Inflammatory macrophage (primary cell): ENCODE measurements around the gene DCAF7.

Experiments
- DNase-seq, 2 donors: peaks; one replicate each; pipeline ENCODE4 v3.0.0-alpha.2; 2020 to 2022

Gene DCAF7

DNA sequence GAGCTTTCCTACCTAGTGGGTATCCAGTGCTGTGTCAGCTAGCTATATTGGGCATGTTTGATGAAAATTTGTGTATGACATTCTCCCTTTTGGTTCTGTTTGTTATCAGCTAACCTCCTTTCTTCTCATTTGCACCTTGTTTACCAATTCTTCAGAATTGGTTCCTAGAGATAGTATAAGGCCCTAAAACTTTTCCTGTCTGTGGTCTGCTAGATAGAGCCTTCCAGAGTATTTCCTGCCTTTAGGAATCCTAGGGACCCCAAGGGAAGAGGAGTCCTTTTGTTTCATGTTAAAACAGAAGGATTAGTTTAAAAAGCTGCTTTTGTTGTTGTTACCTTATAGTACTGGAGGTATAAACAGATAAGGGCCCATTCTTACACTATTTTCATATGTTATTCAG lies 83.5 kb downstream of the DCAF7 start:
- DNase-seq: no peak

DNA sequence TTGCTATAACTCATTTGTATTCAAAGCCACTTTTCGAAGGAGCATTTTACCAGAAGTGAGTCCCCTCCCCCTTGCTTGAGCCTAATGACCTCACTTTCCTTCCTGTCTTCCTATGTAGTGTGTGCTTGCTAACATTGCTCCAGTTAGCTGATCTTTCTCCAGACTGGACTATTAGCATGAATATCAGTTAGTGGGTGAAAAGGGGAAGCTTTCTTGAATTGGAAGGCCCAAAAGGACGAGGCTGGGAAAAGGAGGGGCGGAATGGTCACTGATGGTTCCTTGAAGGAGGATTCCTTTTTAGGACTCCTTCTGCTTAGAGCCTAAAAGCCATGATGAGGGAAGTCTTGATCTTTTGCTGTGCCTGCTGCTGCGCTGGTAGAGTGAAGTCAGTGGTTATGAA lies 83.9 kb downstream of the DCAF7 start:
- DNase-seq: peak; percentile 84 to 85

DNA sequence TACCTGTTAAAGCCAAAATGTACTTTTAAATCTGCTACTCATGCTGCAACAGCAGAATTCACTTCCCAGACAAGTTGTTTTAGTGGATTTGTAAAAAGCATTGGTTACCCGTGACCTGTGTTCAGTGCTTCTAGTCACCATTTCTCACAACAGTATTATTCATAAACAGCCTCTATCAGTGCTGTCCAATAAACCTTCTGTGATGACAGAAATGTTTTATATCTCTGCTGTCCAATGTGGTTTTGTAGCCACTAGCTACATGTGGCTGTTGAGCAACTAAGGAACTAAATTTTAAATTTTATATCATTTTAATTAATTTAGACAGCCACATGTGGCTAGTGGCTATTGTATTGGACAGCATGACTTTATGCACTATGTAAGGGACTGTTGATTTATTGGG lies 84.5 kb downstream of the DCAF7 start:
- no peak for DNase-seq

DNA sequence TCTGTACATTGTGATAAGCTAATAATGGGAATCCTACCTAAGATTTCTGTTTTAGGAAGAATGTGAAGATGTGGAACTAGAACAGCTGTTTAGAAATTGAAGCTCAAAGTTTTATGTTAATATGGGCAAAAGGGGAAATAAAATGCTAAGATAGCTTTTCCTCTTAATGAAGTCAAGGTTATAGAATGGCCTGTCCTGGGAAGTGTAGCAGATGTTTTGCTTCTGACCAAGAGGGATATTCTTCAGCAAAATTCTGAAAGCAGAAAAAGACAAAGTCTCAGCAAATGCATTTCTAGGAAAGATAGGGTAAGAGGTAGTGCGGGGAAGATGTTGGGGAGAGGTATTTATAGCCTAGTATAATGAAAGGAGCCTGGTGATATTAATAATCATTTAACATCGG lies 85.0 kb downstream of the DCAF7 start:
- peak in 1 of 2 donors; percentile 46 for DNase-seq

DNA sequence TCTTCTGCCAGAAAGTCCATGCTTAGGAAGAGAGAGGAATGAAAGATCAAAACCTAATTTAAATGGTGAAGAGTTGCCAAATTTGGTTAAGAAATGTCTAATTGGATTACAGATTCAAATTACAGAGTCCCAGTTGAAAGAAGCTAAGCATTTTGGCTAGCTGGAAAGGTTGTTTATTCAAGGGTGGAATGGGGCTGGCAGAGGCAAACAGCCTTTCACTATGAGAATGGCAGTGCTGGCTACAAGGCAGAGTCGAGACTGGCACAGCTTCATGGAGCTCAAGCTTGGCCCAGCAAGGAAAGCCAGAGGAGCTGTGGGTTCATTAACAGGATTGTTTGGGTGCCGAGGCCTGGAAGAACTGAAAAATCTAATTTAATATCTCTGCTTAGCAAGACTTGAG lies 85.5 kb downstream of the DCAF7 start:
- no peak for DNase-seq

DNA sequence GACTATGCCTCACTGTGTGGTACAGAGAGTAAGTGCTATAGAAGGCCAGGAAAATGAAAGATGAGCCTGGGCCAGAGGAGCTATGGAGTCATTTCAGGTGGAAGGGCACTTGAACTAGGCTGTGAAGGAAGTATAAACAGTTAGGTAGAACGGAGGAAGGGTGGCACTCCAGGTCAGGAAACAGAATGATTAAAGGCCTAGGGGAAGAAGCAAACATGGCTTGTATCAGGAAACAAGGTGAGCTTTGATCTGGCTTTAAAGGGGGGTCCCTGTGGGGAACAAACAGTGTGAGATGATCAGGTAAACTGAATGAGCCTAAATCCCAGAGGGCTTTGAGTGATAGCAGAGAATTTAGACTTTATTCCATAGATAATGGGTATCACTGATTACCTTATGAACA lies 88.8 kb downstream of the DCAF7 start:
- no peak for DNase-seq

DNA sequence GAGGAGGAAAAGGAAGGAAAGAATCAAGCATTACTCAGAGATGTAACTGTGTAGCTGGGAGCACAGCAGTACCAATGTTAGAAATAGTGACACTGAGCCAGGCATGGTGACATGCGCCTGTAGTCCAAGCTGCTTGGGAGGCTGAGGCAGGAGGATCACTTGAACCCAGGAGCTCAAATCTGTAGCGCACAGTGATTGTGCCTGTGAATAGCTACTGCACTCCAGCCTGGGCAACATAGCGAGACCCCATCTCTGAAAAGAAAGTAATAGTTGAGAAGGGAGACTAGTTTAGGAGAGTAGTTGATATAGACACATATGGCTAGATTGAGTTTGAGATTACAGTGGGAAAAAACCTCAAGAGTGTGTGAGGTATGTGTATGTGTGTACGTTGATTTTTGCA lies 89.8 kb downstream of the DCAF7 start:
- DNase-seq: no peak

DNA sequence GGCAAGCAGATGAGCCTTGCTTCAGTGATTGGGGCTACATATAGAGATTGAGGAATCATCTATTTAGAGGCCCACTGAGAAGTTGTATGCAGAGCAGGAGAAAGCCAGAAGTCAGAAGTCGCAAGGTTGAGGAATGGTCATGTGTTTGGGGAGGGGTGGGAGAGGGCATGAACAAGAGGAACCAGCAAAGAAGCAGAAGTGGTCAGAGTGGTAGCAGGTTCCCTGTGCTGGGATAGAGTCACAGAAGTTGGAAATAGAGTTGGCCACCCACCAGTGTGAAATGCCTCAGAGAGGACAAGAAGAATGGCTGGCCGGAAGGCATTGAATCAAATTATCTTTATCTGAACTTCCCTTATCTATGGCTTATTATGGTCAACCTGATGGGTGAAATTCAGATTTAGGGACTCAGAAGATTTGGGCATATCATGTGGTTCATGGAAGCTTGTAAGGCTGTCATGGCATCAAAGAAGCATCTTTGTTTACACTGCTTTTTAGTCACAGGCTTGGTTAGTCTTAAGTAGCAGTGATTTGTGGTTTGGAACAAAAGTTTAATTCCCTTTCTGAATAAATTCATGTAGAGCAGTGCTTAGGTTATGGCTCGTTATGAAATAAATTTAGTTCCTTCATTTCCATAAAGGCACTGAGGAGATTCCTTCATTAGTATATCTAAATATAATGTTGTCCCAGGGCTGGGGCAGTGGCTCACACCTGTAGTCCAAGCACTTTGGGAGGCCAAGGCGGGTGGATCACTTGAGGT lies 91.6 kb downstream of the DCAF7 start:
- peak; percentile 95 to 96 for DNase-seq
